Activated CD4-positive, CD25-positive, alpha-beta regulatory T cell (primary cell): ENCODE results near the gene FAM209A.
"Not testable (repeated sequence)": the region's sequence is repeated elsewhere in the genome, so short reads cannot be mapped to it uniquely, and the experiment has no call there.

ENCODE experiments used
- DNase-seq, 4 experiments: peaks; one replicate each; lab custom pipeline; 2025; lab: John Stamatoyannopoulos, UW

The FAM209A gene

GRCh38 chr20:56524444-56524843, at the start of gene FAM209A:
Gene FAM209A (plus strand): TSS chr20:56524744. CDS start chr20:56524809, 65 bp downstream.
- not testable (repeated sequence) for DNase-seq

- DNase-seq, result no peak
Observed at GRCh38 chr20:56483970-56484369, 40.6 kb upstream of the FAM209A start.

- no peak for DNase-seq
Observed at GRCh38 chr20:56487216-56487615, 37.3 kb upstream of the FAM209A start.

GRCh38 chr20:56488566-56488965, 36.0 kb upstream of the FAM209A start:
- no peak for DNase-seq

GRCh38 chr20:56501116-56501515, 23.4 kb upstream of the FAM209A start:
- DNase-seq, result no peak

GRCh38 chr20:56503916-56504315, 20.6 kb upstream of the FAM209A start:
- no peak for DNase-seq

- DNase-seq, result no peak
Observed at GRCh38 chr20:56504373-56505005, 20.1 kb upstream of the FAM209A start.

GRCh38 chr20:56506103-56506502, 18.4 kb upstream of the FAM209A start:
- DNase-seq, result no peak

- DNase-seq, result no peak
Observed at GRCh38 chr20:56511926-56512325, 12.6 kb upstream of the FAM209A start.

- no peak for DNase-seq
Observed at GRCh38 chr20:56513161-56514150, 11.1 kb upstream of the FAM209A start.

GRCh38 chr20:56516631-56517030, 7.9 kb upstream of the FAM209A start:
- DNase-seq, result no peak

GRCh38 chr20:56517211-56517610, 7.3 kb upstream of the FAM209A start:
- DNase-seq, result no peak

GRCh38 chr20:56517641-56518040, 6.9 kb upstream of the FAM209A start:
- no peak for DNase-seq

- no peak for DNase-seq
Observed at GRCh38 chr20:56518126-56518525, 6.4 kb upstream of the FAM209A start.

GRCh38 chr20:56518721-56519398, 5.7 kb upstream of the FAM209A start:
- no peak for DNase-seq

GRCh38 chr20:56519551-56519950, 5.0 kb upstream of the FAM209A start:
- DNase-seq, result no peak

GRCh38 chr20:56520180-56520579, 4.4 kb upstream of the FAM209A start:
- DNase-seq, result no peak

GRCh38 chr20:56520746-56521354, 3.7 kb upstream of the FAM209A start:
- not testable (repeated sequence) for DNase-seq

- DNase-seq, result no peak
Observed at GRCh38 chr20:56522311-56522710, 2.2 kb upstream of the FAM209A start.

GRCh38 chr20:56527521-56527920, 3.0 kb downstream of the FAM209A start:
- no peak for DNase-seq

- DNase-seq, result not testable (repeated sequence)
Observed at GRCh38 chr20:56532946-56533345, 8.4 kb downstream of the FAM209A start, which contains the start of gene FAM209B. Gene FAM209B (plus strand): TSS chr20:56533246. CDS start chr20:56533342, 96 bp downstream.

- no peak for DNase-seq
Observed at GRCh38 chr20:56537997-56538396, 13.5 kb downstream of the FAM209A start.
